ACHN (cell line): ENCODE results near the gene DCLK3.
A peak's percentile ranks its signal among the peaks of the same experiment; 100 is the strongest.

Source experiments
- DNase-seq: peaks from one replicate; pipeline ENCODE4 v3.0.0-alpha.2; 2015
- in situ Hi-C: cut with HindIII; loops from 2 replicates; pipeline ENCODE4 v1.10.0; 2017; ENCODE audit warnings: low sequenced_read_pairs, low pct_ligation_motif_present, low pct_unique_long_range_greater_than_20kb

DCLK3 gene

DNA sequence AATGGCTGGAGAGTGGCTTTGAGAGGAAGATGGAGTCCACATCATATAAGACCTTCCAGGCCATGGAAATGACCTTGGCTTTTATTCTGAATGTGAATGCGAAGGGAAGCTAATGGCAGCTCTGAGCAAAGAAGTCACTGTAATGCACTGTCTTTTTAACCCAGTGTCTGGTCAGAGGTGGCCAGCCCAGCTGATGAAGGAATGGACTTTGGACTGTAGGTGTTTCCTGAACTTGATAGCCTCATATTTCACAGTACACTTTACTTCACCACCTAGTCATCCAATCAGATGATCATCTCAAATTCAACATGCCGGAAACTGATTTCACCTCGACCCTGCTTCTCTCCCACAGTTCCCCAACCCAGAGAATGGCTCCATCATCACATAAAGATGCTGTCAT, 33.4 kb downstream of the DCLK3 start:
- in situ Hi-C loops = no loop called here
- no peak for DNase-seq

DNA sequence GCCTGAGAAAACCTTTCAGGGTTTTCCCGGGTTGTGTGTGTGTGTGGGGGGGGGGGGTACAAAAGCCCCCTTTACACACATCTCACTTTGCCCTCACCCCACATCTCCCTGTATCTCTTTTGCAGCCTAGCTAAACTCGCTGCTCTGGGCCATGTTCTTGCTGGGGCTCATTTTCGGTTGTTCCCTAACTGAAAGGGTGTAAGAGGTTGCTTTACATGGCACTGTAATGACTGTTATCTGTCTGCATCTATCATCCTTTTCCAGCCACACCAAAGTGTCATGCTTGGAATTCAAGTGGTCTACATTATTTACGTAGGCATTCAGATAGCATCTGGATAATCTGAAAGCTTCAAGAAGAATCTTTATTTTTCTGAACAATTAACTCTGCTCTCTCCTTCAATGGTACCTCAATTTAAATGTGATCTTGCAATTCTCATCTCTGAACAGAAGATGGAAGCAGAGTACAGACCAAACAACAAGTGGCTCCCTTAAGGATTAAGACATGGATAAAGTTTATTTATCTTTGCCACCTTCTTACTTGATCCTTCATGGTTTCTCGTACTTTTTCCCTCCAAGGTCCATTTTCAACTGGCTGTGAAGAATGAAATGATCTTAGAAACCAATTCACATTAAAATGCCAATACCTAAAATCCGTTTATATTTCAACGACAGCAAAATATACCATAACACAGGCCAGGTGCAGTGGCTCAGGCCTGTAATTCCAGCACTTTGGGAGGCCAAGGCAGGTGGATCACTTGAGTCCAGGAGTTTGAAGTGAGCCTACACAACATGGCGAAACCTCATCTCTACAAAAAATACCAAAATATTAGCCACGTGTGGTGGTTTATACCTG, 34.9 kb downstream of the DCLK3 start:
- in situ Hi-C loops = no loop called here
- peak; percentile 51 for DNase-seq

DNA sequence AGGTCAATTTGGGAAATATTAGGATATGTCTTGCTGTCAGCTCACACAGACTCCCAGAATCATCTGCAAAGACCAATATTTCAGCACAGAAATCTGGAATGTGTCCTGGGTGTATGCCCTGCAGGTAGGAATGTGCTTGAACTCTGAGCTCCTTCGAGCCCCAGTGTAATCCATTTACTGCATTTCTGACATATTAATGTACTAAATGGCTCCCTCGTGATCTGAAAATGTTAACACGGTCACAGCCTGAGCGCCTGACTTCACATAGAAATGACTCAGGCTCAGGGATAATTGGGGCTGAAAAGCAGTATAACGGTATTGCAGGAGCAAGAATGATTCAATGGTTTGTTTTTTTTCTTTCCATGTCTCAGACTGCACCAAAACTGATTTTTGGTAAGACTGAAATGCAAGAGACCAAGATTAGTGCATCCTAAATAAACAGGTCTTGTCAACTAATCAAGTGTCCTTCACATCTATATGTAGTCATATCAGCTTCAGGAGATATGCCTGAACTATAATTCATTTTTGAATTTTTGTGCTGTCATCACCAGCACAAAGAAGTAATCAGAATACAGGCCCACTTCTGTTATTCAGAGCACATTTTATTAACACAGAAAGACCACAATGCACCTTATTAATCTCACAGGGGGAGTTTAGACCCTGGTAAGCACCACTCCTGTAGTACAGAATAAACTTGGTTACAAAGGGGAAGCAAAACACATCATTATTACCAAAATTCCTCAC, 49.8 kb downstream of the DCLK3 start:
- in situ Hi-C loops = no loop called here
- DNase-seq = no peak

- in situ Hi-C loops = no loop called here
- no peak for DNase-seq
Measured at GRCh38 chr3:36713904-36714303, 50.4 kb downstream of the DCLK3 start.

DNA sequence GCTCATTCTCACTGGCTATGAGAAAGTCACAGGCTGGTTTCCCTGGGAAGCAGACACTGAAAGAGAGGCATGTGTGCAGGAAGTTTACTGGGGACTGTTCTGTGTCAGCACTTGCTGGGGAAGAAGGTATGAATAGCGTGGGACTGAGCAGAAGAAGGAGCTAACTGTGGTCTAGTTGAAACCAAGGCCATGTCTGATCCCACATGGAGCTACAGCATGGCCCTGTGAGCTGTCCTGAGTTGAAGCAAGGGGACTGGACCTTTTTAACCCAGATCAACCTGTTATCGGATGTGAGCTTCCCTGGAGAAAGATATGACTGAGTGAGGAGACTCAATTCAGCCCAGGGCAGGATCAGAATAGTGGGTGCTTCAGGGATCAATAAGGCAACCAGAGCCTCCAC, 53.7 kb downstream of the DCLK3 start:
- in situ Hi-C loops = no loop called here
- DNase-seq = no peak

GRCh38 chr3:36709826-36710365, 54.5 kb downstream of the DCLK3 start:
- DNase-seq = no peak
- in situ Hi-C loops = no loop called here

- DNase-seq = no peak
- in situ Hi-C loops = no loop called here
Measured at GRCh38 chr3:36709281-36709680, 55.1 kb downstream of the DCLK3 start.

- DNase-seq = peak; percentile 19
- in situ Hi-C loops = no loop called here
Measured at GRCh38 chr3:36707623-36708409, 56.5 kb downstream of the DCLK3 start.

DNA sequence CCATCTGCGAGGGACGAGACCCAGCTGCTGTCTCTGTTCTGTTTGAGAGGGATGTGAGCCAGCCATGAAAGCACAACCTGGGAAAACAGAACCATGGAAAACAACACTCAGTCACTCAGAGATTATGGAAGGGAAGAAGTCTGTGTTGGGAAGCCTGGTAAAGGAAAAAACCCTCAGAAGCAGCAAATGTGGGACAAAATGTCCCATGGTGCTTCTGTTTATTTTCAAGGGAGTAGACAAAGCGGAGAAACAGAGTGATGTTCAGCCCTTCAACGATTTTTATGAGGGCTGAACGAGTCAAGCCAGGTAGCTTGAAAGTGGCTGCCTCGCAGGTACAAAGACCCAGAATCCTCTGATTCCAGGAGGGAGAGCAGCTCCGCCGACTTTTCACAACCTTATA, 59.3 kb downstream of the DCLK3 start:
- DNase-seq = no peak
- in situ Hi-C loops = no loop called here

DNA sequence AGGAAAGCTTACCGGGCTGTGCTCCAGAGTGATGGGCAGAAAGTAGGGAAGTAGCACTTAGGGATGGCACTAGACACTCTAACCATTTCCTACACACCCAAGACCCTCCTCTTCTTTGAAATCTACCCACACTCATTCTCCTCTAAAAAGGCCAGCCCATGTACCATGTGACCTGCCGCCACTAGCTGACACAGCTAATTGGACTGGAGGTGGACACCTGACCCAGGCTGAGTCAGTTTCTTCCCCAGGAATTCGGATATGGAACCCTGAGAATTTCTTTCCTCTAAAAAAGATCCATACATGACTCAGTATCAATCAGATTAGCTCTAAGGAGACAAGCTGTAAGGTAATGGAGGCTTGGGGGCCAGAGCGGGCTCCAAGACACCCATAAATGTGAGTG, 60.1 kb downstream of the DCLK3 start:
- no peak for DNase-seq
- in situ Hi-C loops = no loop called here

DNA sequence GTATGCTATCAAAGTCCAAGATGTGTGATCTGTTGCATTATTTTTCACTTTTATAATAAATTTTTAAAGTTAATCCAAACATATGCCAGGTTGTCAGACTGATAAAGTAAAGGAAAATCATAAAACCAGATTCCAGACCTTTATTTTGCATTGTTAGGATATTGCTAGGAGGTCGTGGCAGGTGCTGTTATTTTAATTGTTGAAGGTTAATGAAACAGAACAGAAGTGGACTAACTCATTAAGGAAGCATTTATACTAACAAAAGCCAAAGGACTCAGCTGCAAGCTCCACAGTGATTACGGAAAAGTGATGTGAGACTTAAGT, 63.1 kb downstream of the DCLK3 start:
- DNase-seq = no peak
- in situ Hi-C loops = no loop called here

DNA sequence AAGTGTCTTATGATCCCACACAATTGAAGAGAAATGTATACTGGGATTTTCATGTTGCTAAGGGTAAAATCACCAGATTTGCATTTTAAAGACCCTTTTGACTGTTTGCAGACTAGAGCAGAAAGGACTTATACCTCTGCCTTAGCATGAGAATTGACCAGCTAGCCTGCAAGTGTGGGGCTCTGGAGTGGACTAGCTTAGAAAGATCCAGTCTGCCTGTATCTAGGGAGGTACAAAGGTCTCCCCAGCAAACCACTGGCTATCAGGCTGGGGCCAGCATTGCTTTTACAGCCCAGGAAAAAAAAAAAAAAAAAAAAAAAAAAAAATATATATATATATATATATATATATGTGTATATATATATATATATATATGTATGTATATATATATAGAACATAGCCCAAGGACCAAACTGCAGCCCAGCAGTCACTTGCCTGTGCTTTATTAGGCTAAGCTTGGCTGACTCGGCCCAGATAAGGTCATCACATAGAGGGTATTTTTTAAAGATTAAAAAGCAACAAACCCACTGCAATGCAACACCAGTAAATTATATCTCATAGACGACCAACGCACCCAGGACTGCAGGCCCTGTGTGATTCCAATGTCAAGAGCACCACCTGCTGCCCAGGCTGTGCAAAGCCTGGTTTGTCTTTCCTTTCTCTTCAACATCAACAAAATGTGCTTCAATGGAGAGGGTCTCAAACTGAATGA, 63.7 kb downstream of the DCLK3 start:
- in situ Hi-C loops = no loop called here
- peak; percentile 69 for DNase-seq

GRCh38 chr3:36698314-36698713, 66.0 kb downstream of the DCLK3 start:
- no peak for DNase-seq
- in situ Hi-C loops = no loop called here

- in situ Hi-C loops = no loop called here
Measured at GRCh38 chr3:36697229-36698001, 66.9 kb downstream of the DCLK3 start.

DNA sequence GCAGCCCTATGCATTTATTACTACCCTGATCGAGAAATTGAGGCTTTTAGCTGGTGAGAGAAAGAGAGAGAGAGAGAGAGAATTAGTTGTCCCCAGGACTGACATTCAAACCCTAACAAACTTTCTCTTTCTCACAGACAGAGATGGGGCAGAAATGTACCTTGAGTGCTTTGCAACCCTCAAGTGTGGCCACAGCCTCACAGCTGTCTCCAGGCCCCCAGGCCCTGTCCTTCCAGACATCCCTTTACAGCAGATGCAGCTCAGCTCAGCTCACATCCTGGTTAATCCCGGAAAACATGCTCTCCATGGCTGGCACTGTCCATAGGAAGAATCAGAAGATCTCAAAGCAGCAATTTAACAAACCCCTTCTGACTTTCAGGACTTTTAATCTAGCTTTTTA, 67.6 kb downstream of the DCLK3 start:
- in situ Hi-C loops = no loop called here
- no peak for DNase-seq

More at GRCh38 chr3:36697229-36698001, 66.9 kb downstream of the DCLK3 start:
- peak; percentile 39 for DNase-seq

- DNase-seq = no peak
- in situ Hi-C loops = no loop called here
Measured at GRCh38 chr3:36695769-36696137, 68.6 kb downstream of the DCLK3 start.

GRCh38 chr3:36695113-36695768, 69.1 kb downstream of the DCLK3 start:
- in situ Hi-C loops = no loop called here
- DNase-seq = no peak
